Natural killer cell (primary cell): ENCODE results near the gene ASTN2. TPM values are rescaled to one million over a fixed set of nuclear protein-coding genes. Genes with fewer than 3 reads are reported as not detected.

Experiments used
- ATAC-seq, 3 donors: fragments of 150-1000 bp in 2 of 3; fragments of 200-7000 bp in 1 of 3; cut with Tn5 transposase; 1 replicate in 1 of 3; 2 replicates in 2 of 3; pipeline ENCODE4 v1.10.0; 2021; ENCODE audit warnings: mild to moderate bottlenecking in 2 of 3, moderate library complexity in 2 of 3
- DNase-seq, 2 donors: peaks; one replicate each; pipeline versions ENCODE4 v3.0.0 to v3.0.0-alpha.2; 2013 to 2021; ENCODE audit warnings: mixed read lengths in 1 of 2
- H3K27ac ChIP-seq: one replicate; pipeline ENCODE4 v1.5.1; 2013; ENCODE audit warnings: mild to moderate bottlenecking, low read length
- H3K27me3 ChIP-seq: one replicate; pipeline ENCODE4 v1.6.1; 2013; ENCODE audit warnings: low read length; ENCODE audit not compliant: control insufficient read depth, insufficient read depth
- H3K36me3 ChIP-seq: one replicate; pipeline ENCODE4 v1.6.1; 2013; ENCODE audit warnings: low read length; ENCODE audit not compliant: control insufficient read depth, insufficient read depth
- H3K4me1 ChIP-seq: one replicate; pipeline ENCODE4 v1.6.1; 2013; ENCODE audit warnings: low read length; ENCODE audit not compliant: control insufficient read depth, insufficient read depth
- H3K4me3 ChIP-seq: one replicate; pipeline ENCODE4 v1.5.1; 2013; ENCODE audit warnings: low read length
- H3K9me3 ChIP-seq: one replicate; pipeline ENCODE4 v1.6.1; 2013; ENCODE audit warnings: low read length; ENCODE audit not compliant: control insufficient read depth, insufficient read depth
- H3K27ac Mint-ChIP-seq, 2 donors: one replicate each; pipeline ENCODE4 v1.8.0; 2022; ENCODE audit warnings: mild to moderate bottlenecking in 2 of 2, mixed read lengths in 2 of 2, moderate library complexity in 1 of 2
- H3K27me3 Mint-ChIP-seq, 2 donors: one replicate each; pipeline ENCODE4 v1.8.0; 2022; ENCODE audit warnings: low read depth in 2 of 2, mixed read lengths in 2 of 2
- H3K36me3 Mint-ChIP-seq: one replicate; pipeline ENCODE4 v1.8.0; 2022; ENCODE audit warnings: mixed read lengths
- H3K4me1 Mint-ChIP-seq, 2 donors: one replicate each; pipeline ENCODE4 v1.8.0; 2022; ENCODE audit warnings: mixed read lengths in 2 of 2
- H3K4me3 Mint-ChIP-seq: one replicate; pipeline ENCODE4 v1.8.0; 2022; ENCODE audit warnings: mild to moderate bottlenecking, moderate library complexity, mixed read lengths
- H3K9me3 Mint-ChIP-seq, 2 donors: one replicate each; pipeline ENCODE4 v1.8.0; 2022; ENCODE audit warnings: mixed read lengths in 2 of 2
- CTCF ChIP-seq: fragments of 200-600 bp; IDR thresholded peaks from one replicate; pipeline ENCODE4 v1.8.0; 2022; ENCODE audit warnings: antibody characterized with exemption
- WGBS: methylation state at CpG from one replicate; pipeline ENCODE4 v1.1.7; 2013; ENCODE audit warnings: missing lambda C conversion rate; ENCODE audit not compliant: insufficient coverage; 5-methylcytosine and 5-hydroxymethylcytosine counted together
- intact Hi-C: fragments of 100-400 bp; cut with micrococcal nuclease; formaldehyde crosslinking; loops from one replicate; pipeline ENCODE4 v1.14.2; 2022
- total RNA-seq, 4 donors: library from RNA; stranded (reverse); fragments of 120-200 nt in 1 of 4; gene quantifications; one replicate each; pipeline versions ENCODE4 v1.2.3 to v1.2.4, GENCODE V29; 2013 to 2022

The ASTN2 gene
- total RNA-seq, 3 donors from 2014 or later (not counting 1 experiment from before 2014, with no cell fraction given) = 3.0 to 3.5 (median 3.2) TPM

GRCh38 chr9:117233016-117233415 is 181.8 kb downstream of the ASTN2 start:
- intact Hi-C loops = no loop called here
- Histone ChIP-seq H3K27ac (no peak overlapping the region), H3K9me3 (no peaks in the 10 kb centered on the region), H3K27me3 (no peaks in the 10 kb centered on the region), H3K4me3 (no peak overlapping the region), H3K4me1 (no peaks in the 10 kb centered on the region), H3K36me3 (no peaks in the 10 kb centered on the region)
- H3K9me3 Mint-ChIP-seq = peaks cover 0 to 11% of the 10 kb centered on the region in 2 donors
- TF ChIP-seq CTCF = no peak
- H3K4me1 Mint-ChIP-seq = no peaks in the 10 kb centered on the region
- no peaks in the 10 kb centered on the region for H3K27me3 Mint-ChIP-seq
- H3K4me3 Mint-ChIP-seq = no peak overlapping the region
- no peaks in the 10 kb centered on the region for H3K36me3 Mint-ChIP-seq
- no peak overlapping the region for H3K27ac Mint-ChIP-seq
- ATAC-seq (no peak), DNase-seq (no peak)
- 78% methylated on average over 4 of the region's 4 CpGs for WGBS

- Histone ChIP-seq H3K27ac (no peak overlapping the region), H3K36me3 (no peaks in the 10 kb centered on the region), H3K9me3 (no peaks in the 10 kb centered on the region), H3K4me3 (no peak overlapping the region), H3K27me3 (no peaks in the 10 kb centered on the region), H3K4me1 (no peaks in the 10 kb centered on the region)
- DNase-seq (no peak), ATAC-seq (no peak)
- intact Hi-C loops = no loop called here
- no peaks in the 10 kb centered on the region for H3K27me3 Mint-ChIP-seq
- no peak overlapping the region for H3K27ac Mint-ChIP-seq
- no peaks in the 10 kb centered on the region for H3K36me3 Mint-ChIP-seq
- no peak for TF ChIP-seq CTCF
- H3K9me3 Mint-ChIP-seq = peaks cover 0 to 11% of the 10 kb centered on the region in 2 donors
- H3K4me1 Mint-ChIP-seq = no peaks in the 10 kb centered on the region
- WGBS = 92% methylated on average over 1 of the region's 1 CpG
- no peak overlapping the region for H3K4me3 Mint-ChIP-seq
Measured at GRCh38 chr9:117232281-117232680, 182.6 kb downstream of the ASTN2 start.

GRCh38 chr9:117231012-117231411 is 183.8 kb downstream of the ASTN2 start:
- H3K27ac ChIP-seq = no peak overlapping the region
- Mint-ChIP-seq H3K4me1 (no peaks in the 10 kb centered on the region), H3K9me3 (peaks cover 0 to 11% of the 10 kb centered on the region in 2 donors), H3K4me3 (no peak overlapping the region), H3K36me3 (no peaks in the 10 kb centered on the region), H3K27me3 (no peaks in the 10 kb centered on the region), H3K27ac (no peak overlapping the region)
- no peaks in the 10 kb centered on the region for H3K36me3 ChIP-seq
- H3K4me3 ChIP-seq = no peak overlapping the region
- no peaks in the 10 kb centered on the region for H3K4me1 ChIP-seq
- no peaks in the 10 kb centered on the region for H3K27me3 ChIP-seq
- ATAC-seq (no peak), DNase-seq (no peak)
- intact Hi-C loops = no loop called here
- no CpG with 5 or more reads among the region's 1 CpG for WGBS
- TF ChIP-seq CTCF = no peak
- no peaks in the 10 kb centered on the region for H3K9me3 ChIP-seq

GRCh38 chr9:117224695-117225094 is 190.2 kb downstream of the ASTN2 start:
- Histone ChIP-seq H3K9me3 (no peaks in the 10 kb centered on the region), H3K27ac (no peak overlapping the region), H3K4me3 (no peak overlapping the region), H3K36me3 (no peaks in the 10 kb centered on the region), H3K27me3 (no peaks in the 10 kb centered on the region), H3K4me1 (no peaks in the 10 kb centered on the region)
- Mint-ChIP-seq H3K9me3 (peaks cover 0 to 8% of the 10 kb centered on the region in 2 donors), H3K27me3 (no peaks in the 10 kb centered on the region), H3K4me3 (no peak overlapping the region), H3K4me1 (no peaks in the 10 kb centered on the region), H3K36me3 (no peaks in the 10 kb centered on the region), H3K27ac (no peak overlapping the region)
- no peak for DNase-seq
- intact Hi-C loops = no loop called here
- no peak for ATAC-seq
- no peak for TF ChIP-seq CTCF
- 49% methylated on average over 4 of the region's 4 CpGs for WGBS
